IMR-90 (cell line): ENCODE results near the gene ZFYVE28. TPM values are rescaled to one million over a fixed set of nuclear protein-coding genes. Genes with fewer than 3 reads are reported as not detected.

Source experiments
- ATAC-seq: fragments of 200-7000 bp; cut with Tn5 transposase; 2 replicates; pipeline ENCODE4 v1.9.1; 2020; ENCODE audit warnings: low read depth, mild to moderate bottlenecking, moderate library complexity
- BruUV-seq: library from RNA; stranded (reverse); fragments of 400-500 nt; replicated peaks from 2 replicates; lab custom pipeline; 2021; lab: Mats Ljungman, UMichigan
- CTCF ChIA-PET: fragments of 300-600 bp; formaldehyde crosslinking; extraction: SDS; loops from one replicate; lab custom pipeline; 2021; ENCODE audit warnings: antibody characterized with exemption; lab: Yijun Ruan, JAX
- POLR2A ChIA-PET: fragments of 300-600 bp; sonication (Branson Sonifier 250); formaldehyde crosslinking; loops from one replicate; lab custom pipeline; 2022; ENCODE audit warnings: antibody characterized with exemption; ENCODE audit not compliant: unreplicated experiment; lab: Charles Lee
- DNase-seq: peaks from one replicate; pipeline ENCODE4 v3.0.0; 2013
- H2AFZ ChIP-seq: replicated peaks from 2 replicates; pipeline ENCODE3; 2013; ENCODE audit warnings: low read length, mild to moderate bottlenecking; ENCODE audit not compliant: poor library complexity
- H2AK5ac ChIP-seq: 2 replicates; pipeline ENCODE4 v1.6.1; 2013; ENCODE audit warnings: low read depth, low read length, inconsistent platforms
- H2AK9ac ChIP-seq: replicated peaks from 2 replicates; pipeline ENCODE3; 2013; ENCODE audit warnings: mild to moderate bottlenecking, low read depth, low read length, moderate library complexity; ENCODE audit not compliant: poor library complexity
- H2BK120ac ChIP-seq: 2 replicates; pipeline ENCODE4 v1.6.1; 2013; ENCODE audit warnings: low read depth, low read length, inconsistent platforms
- H2BK15ac ChIP-seq: 3 replicates; pipeline ENCODE4 v1.6.1; 2013; ENCODE audit warnings: low read depth, low read length, inconsistent platforms
- H2BK20ac ChIP-seq: 2 replicates; pipeline ENCODE4 v1.6.1; 2013; ENCODE audit warnings: low read depth, mild to moderate bottlenecking, inconsistent platforms, low read length, moderate library complexity
- H2BK5ac ChIP-seq: 2 replicates; pipeline ENCODE4 v1.6.1; 2013; ENCODE audit warnings: mild to moderate bottlenecking, low read depth, low read length, inconsistent platforms; ENCODE audit not compliant: poor library complexity, severe bottlenecking
- H3K14ac ChIP-seq: replicated peaks from 2 replicates; pipeline ENCODE4 v1.6.1; 2013; ENCODE audit warnings: low read depth, low read length, inconsistent platforms
- H3K18ac ChIP-seq: 2 replicates; pipeline ENCODE4 v1.6.1; 2013; ENCODE audit warnings: low read depth, low read length, control low read depth
- H3K23ac ChIP-seq: 2 replicates; pipeline ENCODE4 v1.6.1; 2013; ENCODE audit warnings: low read depth, low read length, inconsistent platforms
- H3K27ac ChIP-seq: 2 replicates; pipeline ENCODE4 v1.5.1; 2013; ENCODE audit warnings: mild to moderate bottlenecking, control low read depth, low read length; ENCODE audit not compliant: insufficient read depth
- H3K27me3 ChIP-seq: 2 replicates; pipeline ENCODE4 v1.6.1; 2013; ENCODE audit warnings: low read length; ENCODE audit not compliant: control insufficient read depth, insufficient read depth
- H3K36me3 ChIP-seq: 2 replicates; pipeline ENCODE4 v1.6.1; 2013; ENCODE audit warnings: low read length, mixed read lengths; ENCODE audit not compliant: control insufficient read depth, insufficient read depth
- H3K4ac ChIP-seq: 2 replicates; pipeline ENCODE4 v1.6.1; 2013; ENCODE audit warnings: low read depth, low read length, inconsistent platforms
- H3K4me1 ChIP-seq: 2 replicates; pipeline ENCODE4 v1.6.1; 2013; ENCODE audit warnings: low read length, mixed read lengths; ENCODE audit not compliant: control insufficient read depth, insufficient read depth
- H3K4me2 ChIP-seq: 2 replicates; pipeline ENCODE4 v1.6.1; 2013; ENCODE audit warnings: low read depth, mild to moderate bottlenecking, control low read depth, low read length, moderate library complexity
- H3K4me3 ChIP-seq: 2 replicates; pipeline ENCODE4 v1.5.1; 2013; ENCODE audit warnings: low read depth, mild to moderate bottlenecking, control low read depth, low read length, moderate library complexity; ENCODE audit not compliant: insufficient read depth
- H3K56ac ChIP-seq: 2 replicates; pipeline ENCODE4 v1.6.1; 2013; ENCODE audit warnings: low read length, inconsistent platforms; ENCODE audit not compliant: insufficient read depth; ENCODE audit errors: extremely low read depth
- H3K79me1 ChIP-seq, 2 experiments: 2 replicates each; pipeline ENCODE4 v1.6.1; 2013; ENCODE audit warnings: low read length in 2 of 2, inconsistent platforms in 1 of 2, low read depth in 1 of 2
- H3K9ac ChIP-seq: 2 replicates; pipeline ENCODE4 v1.6.1; 2013; ENCODE audit warnings: low read depth, low read length, control low read depth
- H3K9me1 ChIP-seq: 2 replicates; pipeline ENCODE4 v1.6.1; 2013; ENCODE audit warnings: low read length, inconsistent platforms; ENCODE audit not compliant: insufficient read depth
- H3K9me3 ChIP-seq: 2 replicates; pipeline ENCODE4 v1.6.1; 2013; ENCODE audit warnings: low read length; ENCODE audit not compliant: control insufficient read depth, insufficient read depth
- H4K20me1 ChIP-seq: 2 replicates; pipeline ENCODE4 v1.6.1; 2013; ENCODE audit warnings: low read length, inconsistent platforms; ENCODE audit not compliant: insufficient read depth
- H4K5ac ChIP-seq: 2 replicates; pipeline ENCODE4 v1.6.1; 2013; ENCODE audit warnings: mild to moderate bottlenecking, low read depth, low read length, control low read depth
- H4K8ac ChIP-seq, 2 experiments: 2 replicates each; pipeline ENCODE4 v1.6.1; 2013; ENCODE audit warnings: low read depth in 2 of 2, low read length in 2 of 2, control low read depth in 1 of 2, inconsistent platforms in 1 of 2
- H4K91ac ChIP-seq: 2 replicates; pipeline ENCODE4 v1.6.1; 2013; ENCODE audit warnings: low read depth, low read length, inconsistent platforms; ENCODE audit not compliant: insufficient read depth
- BHLHE40 ChIP-seq: fragments of 150-350 bp; IDR thresholded peaks from 2 replicates; pipeline ENCODE4 v1.6.1; 2016; ENCODE audit warnings: mild to moderate bottlenecking, low read depth, low read length
- CEBPB ChIP-seq: IDR thresholded peaks from 2 replicates; pipeline ENCODE4 v1.6.1; 2012; ENCODE audit warnings: low read depth, low read length, improper control_type of control experiment
- CHD1 ChIP-seq: IDR thresholded peaks from 2 replicates; pipeline ENCODE4 v1.6.1; 2012; ENCODE audit warnings: low read depth, low read length, improper control_type of control experiment
- CTCF ChIP-seq: conservative IDR thresholded peaks from 2 replicates; pipeline ENCODE4 v1.5.1; 2012; ENCODE audit warnings: mild to moderate bottlenecking, low read depth, low read length, improper control_type of control experiment
- FOS ChIP-seq: fragments of 150-350 bp; IDR thresholded peaks from 2 replicates; pipeline ENCODE4 v1.6.1; 2016; ENCODE audit warnings: low read depth, low read length
- MAFK ChIP-seq: IDR thresholded peaks from 2 replicates; pipeline ENCODE4 v1.6.1; 2012; ENCODE audit warnings: low read depth, low read length, improper control_type of control experiment
- MAZ ChIP-seq: IDR thresholded peaks from 2 replicates; pipeline ENCODE4 v1.6.1; 2012; ENCODE audit warnings: low read depth, mild to moderate bottlenecking, low read length, improper control_type of control experiment, moderate library complexity, borderline replicate concordance
- NFE2L2 ChIP-seq: fragments of 150-350 bp; IDR thresholded peaks from 2 replicates; pipeline ENCODE4 v1.6.1; 2016; ENCODE audit warnings: low read depth, mild to moderate bottlenecking, low read length
- RAD21 ChIP-seq: IDR thresholded peaks from 2 replicates; pipeline ENCODE4 v1.6.1; 2012; ENCODE audit warnings: low read length, improper control_type of control experiment
- RCOR1 ChIP-seq: IDR thresholded peaks from 2 replicates; pipeline ENCODE4 v1.6.1; 2012; ENCODE audit warnings: mild to moderate bottlenecking, low read length, improper control_type of control experiment; ENCODE audit not compliant: insufficient replicate concordance
- RFX5 ChIP-seq: IDR thresholded peaks from 2 replicates; pipeline ENCODE4 v1.8.0; 2012; ENCODE audit warnings: low read depth, mild to moderate bottlenecking, low read length, moderate library complexity
- WGBS, 2 experiments: methylation state at CpG; one replicate each; pipeline versions ENCODE4 v1.1.5 to v1.1.7; 2013; ENCODE audit warnings: missing lambda C conversion rate in 2 of 2; ENCODE audit not compliant: insufficient read length in 1 of 2; ENCODE audit errors: extremely low coverage in 2 of 2; 5-methylcytosine and 5-hydroxymethylcytosine counted together
- dilution Hi-C: fragments of 300-500 bp; cut with HindIII; formaldehyde crosslinking; loops from one replicate; pipeline ENCODE4 v1.14.3; 2018; ENCODE audit warnings: low sequenced_read_pairs; ENCODE audit not compliant: unreplicated experiment
- in situ Hi-C: fragments of 300-500 bp; cut with MboI; formaldehyde crosslinking; loops from 3 replicates; pipeline ENCODE4 v1.14.3; 2019; ENCODE audit warnings: low sequenced_read_pairs, inconsistent platforms, mixed read lengths
- intact Hi-C: fragments of 100-400 bp; cut with micrococcal nuclease; formaldehyde crosslinking; loops from 2 replicates; pipeline ENCODE4 v1.10.0; 2022
- polyA plus RNA-seq, 3 experiments: library from polyadenylated mRNA; depleted of rRNA; stranded (reverse); fragments of >200 nt; gene quantifications; 2 replicates each; pipeline ENCODE4 v1.2.3, GENCODE V29; 2012; ENCODE audit warnings: low replicate concordance in 1 of 3
- total RNA-seq: library from RNA; depleted of rRNA; stranded (reverse); fragments of >200 nt; gene quantifications from 2 replicates; pipeline ENCODE4 v1.2.3, GENCODE V29; 2012
- TF ChIP-seq, protein P1 (sequence below): fragments of 150-350 bp; IDR thresholded peaks from 2 replicates; pipeline ENCODE4 v1.6.1; 2017; ENCODE audit warnings: mild to moderate bottlenecking, antibody characterized with exemption, low read length, low read depth

ZFYVE28 gene
- total and polyA plus RNA-seq, 2 of the 4 experiments (the other 2 are of a cell fraction) = 0.36 to 1.2 TPM

DNA sequence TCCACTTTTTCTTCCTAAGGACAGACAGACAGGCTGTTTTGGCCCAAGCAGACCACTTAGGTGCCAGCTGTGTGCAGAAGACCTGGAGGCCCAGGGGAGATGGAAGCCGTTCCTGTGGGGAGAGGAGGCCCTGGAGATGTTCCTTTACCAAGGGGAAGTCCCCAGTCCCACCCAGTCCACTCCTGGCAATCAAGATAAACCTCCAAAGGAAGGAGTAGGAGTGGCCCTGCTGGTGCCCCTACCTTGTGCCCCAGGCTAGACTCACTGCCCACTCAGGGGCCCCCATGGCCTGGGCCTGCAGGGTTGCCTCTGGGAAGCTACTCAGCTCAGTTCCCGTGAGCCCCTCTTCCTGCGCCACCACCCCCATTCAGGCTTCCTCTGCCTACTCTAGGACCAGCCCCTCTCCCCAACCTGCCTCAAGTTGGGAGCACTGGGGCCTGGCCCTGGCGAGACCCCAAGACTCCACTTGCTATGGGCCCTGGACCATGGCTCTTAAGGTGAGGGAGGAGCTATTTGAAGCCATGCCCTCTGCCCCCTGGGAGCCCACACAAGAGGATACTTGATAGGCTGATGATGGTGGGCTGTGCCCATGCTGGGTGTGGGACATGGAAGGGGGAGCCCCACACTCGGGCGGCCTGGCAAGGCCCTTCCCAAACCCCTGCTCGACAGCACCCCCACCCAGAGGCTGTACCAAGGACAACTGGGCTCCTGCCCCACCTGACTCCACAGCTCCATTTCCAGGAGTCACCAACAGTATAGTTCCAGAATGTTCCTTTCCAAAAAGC lies 25.7 kb upstream of the ZFYVE28 start (continued):
- TF ChIP-seq MAZ = no peak

- POLR2A ChIA-PET = no interaction called here
- H3K9me1 ChIP-seq = no peaks in the 10 kb centered on the region
- in situ Hi-C loops = no loop called here
- TF ChIP-seq FOS (no peak), RFX5 (no peak), BHLHE40 (no peak), MAFK (no peak), CEBPB (no peak), RAD21 (no peak), CTCF (no peak), NFE2L2 (no peak), CHD1 (no peak), RCOR1 (no peak)
- TF ChIP-seq, protein P1, sequence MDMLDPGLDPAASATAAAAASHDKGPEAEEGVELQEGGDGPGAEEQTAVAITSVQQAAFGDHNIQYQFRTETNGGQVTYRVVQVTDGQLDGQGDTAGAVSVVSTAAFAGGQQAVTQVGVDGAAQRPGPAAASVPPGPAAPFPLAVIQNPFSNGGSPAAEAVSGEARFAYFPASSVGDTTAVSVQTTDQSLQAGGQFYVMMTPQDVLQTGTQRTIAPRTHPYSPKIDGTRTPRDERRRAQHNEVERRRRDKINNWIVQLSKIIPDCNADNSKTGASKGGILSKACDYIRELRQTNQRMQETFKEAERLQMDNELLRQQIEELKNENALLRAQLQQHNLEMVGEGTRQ = no peak
Observed at GRCh38 chr4:2443061-2443730, 24.8 kb upstream of the ZFYVE28 start.

More at GRCh38 chr4:2443061-2443730, 24.8 kb upstream of the ZFYVE28 start:
- no peak overlapping the region for H3K27ac ChIP-seq
- H4K20me1 ChIP-seq = no peaks in the 10 kb centered on the region
- no peak overlapping the region for H2BK15ac ChIP-seq
- DNase-seq (no peak), ATAC-seq (no peak)
- no peak overlapping the region for H3K56ac ChIP-seq
- H3K18ac ChIP-seq = no peak overlapping the region
- H2AK5ac ChIP-seq = no peak overlapping the region
- no peak overlapping the region for H2BK5ac ChIP-seq
- no peak overlapping the region for H3K23ac ChIP-seq
- H3K4me3 ChIP-seq = no peak overlapping the region
- no peak overlapping the region for H4K91ac ChIP-seq
- no peak overlapping the region for H4K8ac ChIP-seq
- no peak overlapping the region for H4K5ac ChIP-seq
- H3K4me1 ChIP-seq = no peaks in the 10 kb centered on the region; the same call in 1 of the 2 replicates
- no TSS peak for BruUV-seq
- H3K9ac ChIP-seq = no peak overlapping the region
- H2AFZ ChIP-seq = no peak overlapping the region
- H3K9me3 ChIP-seq = no peaks in the 10 kb centered on the region
- H2BK20ac ChIP-seq = no peak overlapping the region
- CTCF ChIA-PET = interaction anchor here (1.7 kb wide), 1 partner anchor 10 kb away, joined by 4 read pairs; no protein-coding TSS in a partner anchor
- no peak overlapping the region for H3K4me2 ChIP-seq
- WGBS, 2 experiments = 85% methylated on average over 12 of the region's 20 CpGs; no CpG with 5 or more reads in 1 of the 2 experiments
- no peak overlapping the region for H3K4ac ChIP-seq
- no peaks in the 10 kb centered on the region for H3K36me3 ChIP-seq
- H3K14ac ChIP-seq = no peak overlapping the region
- intact Hi-C loops = loop anchor here (5.0 kb wide), 1 partner anchor 221 kb away; no protein-coding TSS in a partner anchor
- dilution Hi-C loops = no loop called here
- no peak overlapping the region for H2BK120ac ChIP-seq
- no peaks in the 10 kb centered on the region for H3K79me1 ChIP-seq
- peaks cover 6% of the 10 kb centered on the region for H3K27me3 ChIP-seq
- no peak overlapping the region for H2AK9ac ChIP-seq
